HL-60 (cell line): ENCODE data around the gene SHISA2.

ENCODE experiments used
- DNase-seq, 2 experiments: peaks; one replicate each; pipeline ENCODE4 v3.0.0-alpha.2; 2010 to 2020; ENCODE audit warnings: low read depth in 1 of 2, low spot score in 1 of 2
- H3K27ac ChIP-seq: fragments of 250-450 bp; sonication (Bioruptor Pico); replicated peaks from 2 replicates; pipeline ENCODE4 v1.5.1; 2020; ENCODE audit warnings: mild to moderate bottlenecking, moderate library complexity
- H3K27me3 ChIP-seq: fragments of 250-450 bp; sonication (Bioruptor Pico); 2 replicates; pipeline ENCODE4 v1.5.1; 2021; ENCODE audit warnings: mild to moderate bottlenecking, moderate library complexity; ENCODE audit not compliant: insufficient read depth, poor library complexity, severe bottlenecking
- H3K4me3 ChIP-seq: replicated peaks from 2 replicates; pipeline ENCODE4 v1.5.1; 2011; ENCODE audit warnings: mild to moderate bottlenecking, control low read depth, low read length; ENCODE audit not compliant: insufficient read depth
- CTCF ChIP-seq: IDR thresholded peaks from one replicate; pipeline ENCODE4 v1.5.1; 2011; ENCODE audit warnings: low read length, control low read depth, inconsistent platforms; ENCODE audit not compliant: insufficient read depth
- GABPA ChIP-seq: IDR thresholded peaks from 2 replicates; pipeline ENCODE4 v1.6.1; 2012; ENCODE audit warnings: low read depth
- POLR2AphosphoS5 ChIP-seq: IDR thresholded peaks from 2 replicates; pipeline ENCODE4 v1.6.1; 2012; ENCODE audit warnings: low read depth
- REST ChIP-seq: IDR thresholded peaks from 2 replicates; pipeline ENCODE4 v1.6.1; 2012; ENCODE audit warnings: low read depth; ENCODE audit not compliant: insufficient replicate concordance
- SPI1 ChIP-seq: IDR thresholded peaks from 2 replicates; pipeline ENCODE4 v1.6.1; 2012; ENCODE audit warnings: low read depth, mild to moderate bottlenecking, borderline replicate concordance

SHISA2 gene

GRCh38 chr13:26019881-26020870, 31.6 kb downstream of the SHISA2 start:
- Histone ChIP-seq H3K27me3 (no peaks in the 10 kb centered on the region), H3K4me3 (no peak overlapping the region), H3K27ac (no peak overlapping the region)
- TF ChIP-seq POLR2AphosphoS5 (no peak), GABPA (no peak), REST (no peak), CTCF (no peak), SPI1 (no peak)
- no peak for DNase-seq

GRCh38 chr13:26019251-26019650, 32.6 kb downstream of the SHISA2 start:
- no peak for TF ChIP-seq SPI1
- no peak for TF ChIP-seq POLR2AphosphoS5
- no peak for TF ChIP-seq GABPA
- no peak for TF ChIP-seq CTCF
- no peak for TF ChIP-seq REST
- Histone ChIP-seq H3K27me3 (no peaks in the 10 kb centered on the region), H3K27ac (no peak overlapping the region), H3K4me3 (no peak overlapping the region)
- DNase-seq = no peak

- Histone ChIP-seq H3K27me3 (no peaks in the 10 kb centered on the region), H3K27ac (no peak overlapping the region)
- no peak for TF ChIP-seq GABPA
- TF ChIP-seq REST = no peak
- no peak for TF ChIP-seq CTCF
- no peak for TF ChIP-seq SPI1
- no peak for TF ChIP-seq POLR2AphosphoS5
Observed at GRCh38 chr13:26017932-26018665, 33.7 kb downstream of the SHISA2 start.

More at GRCh38 chr13:26017932-26018665, 33.7 kb downstream of the SHISA2 start:
- DNase-seq = no peak
- H3K4me3 ChIP-seq = no peak overlapping the region
